Activated CD4-positive, alpha-beta T cell treated with anti-CD3 and anti-CD28 coated beads, Interleukin-2, amount 50 U/mL, for 24 hours (primary cell): Measurements from ENCODE around the gene DNER.
A peak's percentile ranks its signal among the peaks of the same experiment; 100 is the strongest.
"Not testable (repeated sequence)": the region's sequence is repeated elsewhere in the genome, so short reads cannot be mapped to it uniquely, and the experiment has no call there.

ENCODE experiments used
- DNase-seq, 2 donors: peaks; one replicate each; pipeline ENCODE4 v3.0.0-alpha.2; 2020; ENCODE audit warnings: low read depth in 1 of 2, low spot score in 1 of 2

The DNER gene

DNA sequence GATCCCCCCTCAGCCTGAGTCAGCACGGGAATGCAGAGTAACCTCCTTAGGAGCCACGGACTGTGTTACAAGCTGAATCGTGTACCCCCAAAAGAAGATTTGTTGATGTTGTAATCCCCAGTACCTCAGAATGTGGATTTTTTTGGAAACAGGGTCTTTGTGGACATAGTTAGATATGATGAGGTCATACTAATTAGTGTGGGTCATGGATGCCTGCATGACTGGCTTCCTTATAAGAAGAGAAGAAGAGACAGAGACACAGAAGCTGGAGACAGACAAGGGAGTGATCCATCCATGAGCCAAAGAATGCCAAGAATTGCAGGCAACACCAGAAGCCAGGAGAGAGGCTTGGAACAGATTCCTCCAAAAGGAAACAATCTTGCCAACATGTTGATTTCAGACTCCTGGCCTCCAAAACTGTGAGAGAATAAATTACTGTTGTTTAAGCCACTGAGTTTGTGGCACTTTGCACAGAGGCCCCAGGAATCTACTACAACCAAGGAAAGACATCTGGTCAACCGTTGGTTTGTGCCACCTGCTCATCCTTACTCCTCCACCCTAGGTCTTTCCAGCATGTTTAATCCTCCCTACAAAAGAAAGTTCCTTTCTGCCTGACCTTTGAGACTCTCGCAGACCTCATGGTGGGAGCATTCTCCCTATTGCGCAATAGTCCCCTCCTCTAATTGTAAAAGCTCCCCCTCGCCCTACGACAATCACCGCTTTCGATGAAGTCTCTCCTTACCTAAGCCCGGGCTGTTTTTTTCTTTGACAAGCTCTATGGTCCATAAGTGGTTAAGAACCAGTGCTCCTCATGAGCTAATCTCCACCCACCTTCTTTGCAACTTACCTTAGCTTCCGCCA, 91.6 kb downstream of the DNER start:
- DNase-seq, result no peak

DNA sequence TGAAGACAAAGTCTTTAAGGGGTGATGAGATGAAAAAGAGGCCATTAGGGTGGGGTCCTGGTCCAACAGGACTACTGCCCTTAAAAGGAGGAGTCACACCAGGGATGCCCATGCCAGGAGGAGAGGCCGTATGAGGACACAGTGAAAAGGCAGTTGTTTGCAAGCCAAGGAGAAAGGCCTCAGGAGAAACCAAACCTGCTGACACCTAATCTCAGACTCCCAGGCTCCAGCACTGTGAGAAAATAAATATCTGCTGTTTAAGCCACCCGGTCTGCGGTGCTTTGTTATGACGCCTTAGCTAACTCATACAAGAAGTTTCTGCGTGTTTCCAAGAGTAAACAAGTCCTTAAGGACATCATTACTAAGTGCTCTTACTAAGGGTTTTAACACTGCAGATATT, 93.6 kb downstream of the DNER start:
- DNase-seq, result no peak

DNA sequence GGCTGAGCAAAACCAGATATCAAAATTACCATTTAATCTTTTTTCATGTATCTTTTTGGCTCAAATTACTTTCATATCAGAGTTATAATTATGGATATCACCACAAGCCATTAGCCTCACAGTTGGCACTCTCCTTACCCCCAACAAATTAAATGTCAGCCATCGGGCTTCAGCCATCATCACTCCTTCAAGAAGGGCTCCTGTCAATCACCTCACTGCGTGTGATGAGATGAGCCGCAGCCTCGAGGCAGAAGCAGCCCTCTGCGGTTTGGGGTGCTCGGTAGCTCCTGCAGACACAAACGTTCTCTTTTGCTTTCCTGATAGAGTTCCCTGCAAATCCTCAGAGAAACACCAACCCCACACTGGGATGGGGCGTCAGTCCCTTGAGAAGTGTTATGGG, 94.1 kb downstream of the DNER start:
- no peak for DNase-seq

DNA sequence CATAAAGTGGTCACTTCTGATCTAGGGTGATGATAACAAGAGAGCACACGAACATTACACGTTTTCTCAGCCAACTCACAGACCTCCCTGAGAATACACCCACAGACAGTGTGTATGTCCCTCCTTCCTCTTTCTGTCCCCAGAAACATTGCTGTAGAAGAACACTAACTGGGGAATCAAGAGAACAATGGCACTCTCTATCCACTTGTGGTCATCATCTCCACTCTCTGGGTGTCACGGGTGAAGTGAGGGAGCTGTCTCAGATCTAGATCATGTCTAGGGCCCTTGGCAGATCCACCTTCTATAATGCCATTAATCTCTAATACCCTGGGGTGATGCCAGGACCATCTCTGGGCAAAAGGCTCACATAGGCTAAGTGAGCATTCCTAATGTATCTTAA, 97.9 kb downstream of the DNER start:
- DNase-seq, result no peak

DNA sequence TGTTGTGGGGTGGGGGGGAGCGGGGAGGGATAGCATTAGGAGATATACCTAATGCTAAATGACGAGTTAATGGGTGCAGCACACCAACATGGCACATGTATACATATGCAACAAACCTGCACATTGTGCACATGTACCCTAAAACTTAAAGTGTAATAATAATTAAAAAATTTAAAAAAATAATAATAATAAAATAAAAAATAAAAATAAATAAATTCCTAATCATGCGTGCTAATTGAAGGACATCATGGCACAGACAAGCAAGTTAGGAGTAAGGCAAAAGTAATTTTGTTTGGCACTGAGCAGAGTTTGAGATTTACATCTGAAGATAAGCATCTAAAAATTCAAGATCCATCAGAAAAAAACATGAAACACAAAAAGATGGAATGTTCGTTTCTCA, 100.3 kb downstream of the DNER start:
- not testable (repeated sequence) for DNase-seq

DNA sequence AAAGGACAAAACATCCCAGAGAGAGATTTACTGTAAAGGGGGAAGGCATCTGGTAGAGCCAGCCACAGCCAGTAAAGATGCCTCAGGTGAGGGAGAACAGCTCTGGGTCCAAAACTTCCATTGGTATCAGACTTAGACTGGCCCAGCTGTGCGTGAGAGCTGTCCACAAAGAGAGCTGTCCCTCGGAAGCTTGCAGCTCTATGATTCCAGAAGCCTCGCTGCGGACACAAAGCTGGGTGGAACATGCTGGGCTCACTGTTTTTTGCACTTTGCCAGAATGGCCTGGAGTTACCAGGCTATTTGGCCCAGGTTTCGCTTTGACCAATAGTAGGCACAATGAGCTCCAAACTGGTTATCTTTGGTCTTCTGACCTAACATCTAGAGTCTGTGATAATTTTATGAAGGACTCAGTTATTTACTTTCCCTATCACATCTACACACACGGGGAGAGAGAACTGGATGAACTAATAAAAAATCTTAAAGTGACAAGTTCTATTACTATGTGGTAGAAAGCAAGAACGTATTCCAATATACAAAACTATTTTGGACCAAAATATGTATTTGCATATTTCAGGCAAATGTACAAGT, 101.9 kb downstream of the DNER start:
- DNase-seq, result no peak

DNA sequence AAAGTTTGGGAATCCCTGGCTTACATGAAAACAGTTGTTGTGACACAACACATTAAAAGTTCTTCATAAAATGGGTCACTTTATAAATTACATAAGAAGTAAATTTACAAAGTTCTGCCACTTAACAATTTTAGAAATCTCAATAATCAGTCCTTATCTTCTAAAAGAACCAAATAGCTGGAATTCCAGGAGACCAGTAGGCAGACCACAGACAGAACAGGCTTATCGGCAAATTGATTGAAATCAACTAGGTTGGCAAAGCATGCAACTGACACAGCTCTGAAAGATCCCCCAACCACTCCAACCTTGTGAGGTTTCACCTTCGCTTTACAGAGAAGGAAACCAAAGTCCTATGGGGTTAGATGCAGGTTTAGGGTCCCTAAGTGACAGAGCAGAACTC, 103.0 kb downstream of the DNER start:
- no peak for DNase-seq

DNA sequence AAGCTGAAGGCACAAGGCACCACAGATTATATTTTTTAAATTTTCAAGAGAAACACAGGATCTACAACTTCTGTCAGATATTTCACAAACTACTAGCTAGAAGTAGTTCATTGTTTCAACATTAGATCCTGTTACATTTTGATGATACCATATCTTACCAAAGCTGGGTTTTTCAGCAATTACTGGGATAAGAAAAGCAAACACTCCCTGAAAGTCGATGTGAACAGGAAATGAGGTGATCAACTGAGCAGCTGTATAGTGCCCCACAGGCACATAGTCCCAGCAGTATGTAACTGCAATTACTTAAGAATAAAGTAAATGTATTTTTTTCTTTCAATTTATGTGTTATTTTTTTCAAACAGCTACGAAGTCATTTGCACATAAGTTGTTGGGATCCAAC, 103.5 kb downstream of the DNER start:
- no peak for DNase-seq

DNA sequence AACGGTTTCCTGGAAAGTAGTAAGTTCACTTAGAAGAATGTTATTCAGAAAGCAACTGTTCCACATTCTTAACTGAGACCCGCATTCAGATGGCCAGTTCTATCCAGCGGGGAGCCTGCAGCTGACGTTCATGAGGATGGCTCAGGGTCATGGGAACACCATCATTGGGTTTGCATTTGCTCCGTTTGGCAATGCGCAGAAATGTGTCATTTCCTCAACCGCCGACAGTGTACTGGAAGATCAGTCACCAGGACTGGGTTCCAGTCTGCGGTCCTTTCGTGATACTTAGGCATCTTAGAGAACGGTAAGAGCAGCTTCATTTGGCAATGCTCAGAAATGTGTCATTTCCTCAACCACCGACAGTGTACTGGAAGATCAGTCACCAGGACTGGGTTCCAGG, 104.0 kb downstream of the DNER start:
- DNase-seq, result no peak

DNA sequence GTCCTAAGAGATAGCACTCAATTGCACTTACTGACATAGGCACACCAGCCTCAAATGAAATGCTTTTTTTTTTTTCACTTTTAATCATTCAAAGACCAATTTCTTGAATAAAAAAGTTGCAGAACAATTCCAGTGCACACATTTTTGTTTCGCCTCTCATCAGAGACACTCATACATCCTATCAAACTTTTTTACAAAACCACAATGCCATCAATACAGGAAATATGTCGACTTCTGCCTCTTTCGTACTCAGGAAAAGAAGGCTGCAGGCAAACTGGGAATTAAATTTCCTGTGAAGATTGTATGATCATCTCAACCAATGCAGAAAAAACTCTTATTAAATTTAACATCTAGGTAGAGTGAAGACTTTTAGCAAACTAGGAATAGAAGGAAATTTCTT, 112.4 kb downstream of the DNER start:
- DNase-seq, result no peak

DNA sequence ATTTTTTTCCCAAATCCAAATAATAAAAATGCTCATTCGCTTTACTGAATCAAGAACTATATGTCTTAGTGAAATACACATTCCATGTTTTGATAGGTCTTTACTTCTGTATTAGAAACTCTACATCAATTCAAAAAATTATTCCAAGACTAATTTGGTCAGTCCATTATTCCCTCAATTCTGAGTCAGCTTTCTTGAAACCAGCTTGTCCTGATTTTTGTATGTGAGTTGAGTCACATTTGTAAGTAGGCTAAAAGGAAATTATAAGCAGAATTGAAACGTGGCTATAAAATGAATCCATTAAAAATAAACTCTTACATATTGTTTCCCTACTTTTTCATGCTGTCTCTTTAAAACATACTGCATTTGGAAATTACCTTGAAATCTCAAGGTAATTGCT, 113.0 kb downstream of the DNER start:
- DNase-seq, result no peak

DNA sequence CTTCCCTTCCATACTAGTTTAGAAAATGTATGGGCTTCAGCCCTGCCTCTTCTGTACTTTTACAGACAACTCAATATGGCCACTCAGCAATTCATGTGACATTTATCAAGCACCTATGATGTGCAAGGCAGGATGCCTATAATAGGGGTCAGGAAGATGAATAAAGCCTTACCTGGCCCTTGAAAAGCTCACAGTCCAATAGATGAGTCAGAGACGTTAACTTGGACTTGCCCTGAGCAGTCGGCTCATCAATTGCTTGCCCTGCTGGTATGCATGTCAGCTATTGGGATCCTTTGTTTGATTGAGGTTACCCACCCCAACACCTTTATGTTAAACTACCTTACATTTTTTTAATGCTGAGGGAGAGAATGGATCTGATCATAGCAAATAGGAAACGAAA, 116.1 kb downstream of the DNER start:
- DNase-seq, result no peak

DNA sequence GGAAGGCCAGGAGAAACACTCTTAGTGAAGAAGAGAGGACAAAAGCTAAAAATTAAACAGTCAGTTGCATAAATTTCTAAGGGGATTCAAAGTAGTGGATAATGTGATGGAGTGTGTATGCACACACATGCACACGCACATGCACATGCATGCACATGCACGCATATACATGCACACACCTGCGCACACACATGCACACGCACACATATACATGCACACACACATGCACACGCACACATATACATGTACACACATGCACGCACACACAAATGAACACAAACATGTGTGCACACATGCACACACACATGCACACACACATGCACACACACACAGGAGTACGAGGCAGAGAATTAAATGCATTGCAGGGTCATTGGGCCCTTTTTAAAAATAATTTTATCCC, 117.6 kb downstream of the DNER start:
- no peak for DNase-seq

DNA sequence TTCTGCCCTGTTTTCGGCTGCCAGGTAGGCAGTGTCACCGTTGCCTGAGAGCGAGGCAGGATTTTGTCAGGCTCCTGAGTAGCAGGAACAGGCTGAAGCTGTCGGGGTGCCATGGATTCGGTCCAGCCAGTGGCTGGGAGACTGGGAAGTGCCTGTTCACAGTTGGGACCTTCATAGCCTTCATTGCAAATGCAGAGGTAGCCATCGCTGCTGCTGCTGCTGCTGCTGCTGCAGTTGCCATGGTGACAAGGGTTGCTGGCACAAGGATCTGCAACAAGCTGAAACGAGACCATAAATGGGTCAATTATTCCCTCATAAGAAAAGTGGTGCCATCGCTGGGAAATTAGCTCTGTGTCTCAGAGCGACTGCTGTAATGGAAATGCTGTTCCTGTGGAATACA, 122.7 kb downstream of the DNER start:
- DNase-seq, result no peak

DNA sequence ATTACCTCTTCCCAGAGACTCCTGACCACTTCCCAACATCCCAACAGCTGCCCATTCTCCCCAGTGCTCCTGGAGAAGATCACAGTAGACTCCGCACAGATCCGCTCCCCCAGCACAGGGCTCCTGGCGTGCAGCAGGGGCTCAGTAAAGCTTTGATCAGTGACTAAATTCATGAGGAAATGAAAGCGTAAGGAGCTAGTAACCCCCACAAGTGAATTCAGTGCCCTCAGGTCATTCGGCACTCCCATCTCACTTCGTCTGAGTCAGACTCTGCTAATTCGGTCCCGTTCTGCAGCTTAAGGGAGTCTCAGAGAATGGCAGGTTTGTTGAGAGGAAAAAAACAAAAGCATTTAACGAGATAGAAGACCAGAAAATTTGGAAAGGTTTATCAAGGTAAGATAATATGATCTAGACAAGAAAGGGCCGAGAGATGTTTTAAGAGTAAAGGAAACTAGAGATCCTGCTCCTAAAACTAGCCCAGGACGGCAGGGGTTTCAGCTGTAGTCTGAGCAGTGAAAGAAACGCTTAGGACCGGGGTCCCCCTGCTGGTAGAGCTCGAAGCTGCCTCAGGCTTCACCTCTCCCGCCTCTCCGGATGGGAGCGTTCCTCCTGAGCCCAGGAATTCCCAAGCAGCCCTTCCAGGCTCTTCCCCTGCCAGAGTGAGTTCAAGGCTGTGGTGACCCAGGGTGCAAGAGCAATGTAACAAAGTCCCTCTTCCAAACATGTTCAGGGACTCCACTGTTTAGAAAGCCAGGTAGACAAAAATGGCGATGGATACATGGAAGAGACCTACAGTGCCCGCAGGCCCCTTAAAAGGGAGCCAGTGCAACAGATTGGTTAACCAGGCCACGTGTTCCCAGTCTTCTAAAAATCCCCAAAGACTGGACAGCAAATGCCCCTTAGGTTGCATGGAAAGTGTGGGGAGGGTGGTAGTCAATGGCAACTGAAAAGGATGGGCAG, 127.3 kb downstream of the DNER start:
- DNase-seq, result peak in 1 of 2 donors; percentile 5

DNA sequence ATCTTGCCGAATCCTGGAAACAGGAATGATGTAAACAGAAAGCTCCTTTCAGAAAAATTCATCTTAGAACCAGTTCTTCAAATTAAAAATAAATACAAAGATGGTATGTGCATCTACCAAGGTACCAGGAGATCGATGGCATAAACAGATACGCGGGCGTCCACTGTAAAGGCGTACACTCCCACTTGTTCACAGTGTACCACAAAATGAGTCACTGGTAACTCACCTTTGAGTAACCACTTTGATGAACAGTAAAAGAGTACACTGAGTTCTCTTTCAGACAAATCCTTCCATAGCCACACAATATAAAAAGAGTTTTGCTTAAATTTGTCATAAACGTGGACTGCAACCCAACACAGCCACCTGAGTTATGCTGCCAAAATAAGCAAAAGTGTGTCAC, 128.3 kb downstream of the DNER start:
- no peak for DNase-seq

DNA sequence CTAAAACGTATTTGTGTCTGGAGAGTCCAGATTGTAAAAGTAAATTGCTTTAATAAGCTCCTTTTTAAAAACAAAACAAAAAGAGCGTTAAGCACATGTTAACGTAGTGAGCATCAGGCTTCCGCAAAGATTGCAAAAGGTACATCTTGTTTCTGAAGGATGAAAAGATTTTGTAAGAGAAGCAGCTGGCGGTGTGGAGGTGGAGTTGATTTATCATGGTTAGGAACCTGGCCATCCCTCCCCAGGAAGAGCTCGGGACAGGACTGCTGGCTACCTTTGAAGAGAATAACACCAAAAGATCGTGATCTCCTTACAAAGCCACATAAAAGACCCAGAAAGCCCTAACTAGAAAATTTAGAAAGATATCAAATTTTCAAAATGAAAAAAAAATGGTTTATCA, 132.2 kb downstream of the DNER start:
- no peak for DNase-seq

DNA sequence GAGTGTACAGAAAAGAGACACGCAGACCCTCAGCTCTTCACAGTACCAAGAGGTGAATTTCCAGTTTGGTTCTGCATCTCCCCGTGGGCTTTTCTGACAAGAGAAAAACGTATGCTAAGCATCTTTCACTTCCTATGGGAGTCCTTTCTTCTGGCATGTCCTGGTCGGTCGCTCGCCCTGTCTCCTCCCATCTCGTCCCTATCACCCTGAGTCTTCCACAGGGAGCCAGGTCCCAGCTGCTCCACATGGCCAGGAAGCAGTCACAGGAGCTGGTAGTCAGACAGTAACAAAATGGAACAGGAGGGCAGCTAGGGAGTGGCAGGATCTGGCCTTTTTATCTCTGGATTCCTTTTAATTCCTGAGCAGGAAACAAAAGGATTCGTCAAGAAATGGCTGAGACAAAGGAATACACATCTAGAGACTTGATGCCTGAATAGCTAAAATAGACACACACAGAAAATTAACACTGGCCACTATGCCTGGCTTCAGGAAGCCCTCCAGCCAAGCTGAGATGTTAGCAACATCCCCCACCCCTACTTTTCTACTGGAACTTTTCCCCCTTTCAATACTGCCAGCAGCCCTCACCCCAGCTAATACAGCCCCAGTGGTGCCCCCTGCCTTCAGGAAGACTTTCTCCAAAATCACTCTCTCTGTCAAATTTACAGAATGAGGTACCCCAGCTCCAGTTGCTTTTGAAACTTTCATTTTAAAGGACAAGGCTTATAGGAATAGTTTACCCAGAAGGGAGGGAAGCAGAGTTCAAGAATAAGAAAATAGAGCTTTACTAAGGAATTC, 136.1 kb downstream of the DNER start:
- no peak for DNase-seq

DNA sequence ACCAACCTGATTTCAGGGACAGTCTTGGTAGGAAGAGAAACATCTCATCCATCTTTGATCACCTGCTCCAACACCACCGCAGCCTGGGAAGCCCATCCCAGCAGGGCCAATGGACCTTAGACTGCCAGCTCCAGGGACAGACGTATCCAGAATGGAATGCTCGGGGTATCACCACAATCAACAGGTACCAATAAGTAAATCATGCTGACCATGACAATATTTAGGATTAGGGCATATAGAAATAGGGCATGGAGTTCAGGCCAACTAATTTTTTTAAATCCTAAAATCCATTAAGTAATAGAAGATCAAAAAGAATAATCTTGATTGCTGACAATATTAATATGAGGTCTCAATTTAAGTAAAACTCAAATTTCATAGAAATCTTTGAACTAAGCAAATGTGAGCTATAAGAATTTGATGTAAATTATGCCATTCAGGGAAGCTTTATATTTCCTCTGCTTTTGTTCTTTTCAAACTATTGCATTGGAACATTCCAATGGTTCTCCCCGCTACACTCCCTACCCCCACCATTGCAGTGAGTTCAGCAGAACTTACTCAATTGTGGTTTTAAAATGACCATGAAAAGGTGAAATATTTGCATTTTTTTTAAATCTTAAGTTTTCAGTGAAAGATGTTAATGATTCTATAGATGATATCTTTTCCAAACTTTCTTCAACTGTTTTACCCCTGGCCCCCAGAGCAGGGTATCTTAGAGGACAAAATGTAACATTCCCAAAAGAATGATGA, 138.6 kb downstream of the DNER start:
- DNase-seq, result no peak

DNA sequence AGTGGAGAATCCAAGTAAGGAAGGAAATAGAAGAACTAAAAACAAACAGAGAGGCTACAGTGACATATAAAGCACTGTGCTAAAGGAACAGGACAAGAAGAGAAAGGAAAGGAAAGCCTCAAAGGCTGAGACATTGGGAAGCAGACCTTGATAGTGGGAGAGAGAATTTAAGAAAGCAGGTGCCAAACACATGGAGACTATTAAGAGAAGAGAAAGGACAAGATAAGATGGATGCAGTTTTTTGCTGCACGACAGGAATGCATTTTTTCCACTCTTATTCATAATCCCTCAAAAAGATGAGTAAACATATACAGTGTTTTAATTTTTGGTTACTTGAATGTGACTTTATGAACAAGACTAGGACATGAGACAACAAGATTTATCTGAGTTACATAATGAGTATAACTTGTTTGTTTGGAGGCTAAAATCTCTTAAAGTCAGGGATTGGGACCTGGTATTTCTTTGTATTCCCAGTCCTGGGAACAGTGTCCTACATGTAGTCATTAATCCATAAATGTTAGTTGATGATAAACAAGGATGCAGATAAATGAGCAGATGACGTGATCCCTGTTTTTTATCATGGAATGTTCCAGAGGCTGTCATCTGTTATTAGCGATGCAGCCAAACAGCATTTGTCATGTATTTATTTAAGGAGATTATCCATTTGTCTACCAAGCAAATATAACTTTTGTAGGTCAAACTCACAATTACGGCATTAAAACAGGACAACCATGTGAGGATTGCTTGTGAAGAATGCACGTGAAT, 141.7 kb downstream of the DNER start:
- no peak for DNase-seq
